Lung (tissue), 16 donors: ENCODE measurements around the gene SLC6A20. TPM values are rescaled to one million over a fixed set of nuclear protein-coding genes. Genes with fewer than 3 reads are reported as not detected.

Experiments used
- ATAC-seq: fragments of 200-7000 bp; cut with Tn5 transposase; one replicate; pipeline ENCODE4 v1.9.1; 2020; ENCODE audit warnings: moderate number of reproducible peaks; ENCODE audit not compliant: insufficient read depth, low FRiP score
- DNase-seq, 3 donors: peaks; one replicate each; pipeline ENCODE4 v3.0.0-alpha.2; 2013 to 2017
- H3K27ac ChIP-seq, 2 donors: one replicate each; pipeline ENCODE4 v1.5.1; 2013; ENCODE audit warnings: mild to moderate bottlenecking in 2 of 2, moderate library complexity in 2 of 2, control low read depth in 1 of 2, inconsistent platforms in 1 of 2, low read depth in 1 of 2, low read length in 1 of 2
- H3K27me3 ChIP-seq, 3 donors: one replicate each; pipeline ENCODE4 v1.5.1; 2013; ENCODE audit warnings: low read length in 2 of 3; ENCODE audit not compliant: control insufficient read depth in 3 of 3, insufficient read depth in 3 of 3
- H3K36me3 ChIP-seq, 4 donors: one replicate each; pipeline ENCODE4 v1.5.1; 2013; ENCODE audit warnings: low read length in 4 of 4, mild to moderate bottlenecking in 1 of 4, moderate library complexity in 1 of 4; ENCODE audit not compliant: control insufficient read depth in 4 of 4, insufficient read depth in 4 of 4
- H3K4me1 ChIP-seq, 5 donors: one replicate each; pipeline ENCODE4 v1.5.1; 2013; ENCODE audit warnings: low read length in 5 of 5, mild to moderate bottlenecking in 2 of 5, moderate library complexity in 1 of 5; ENCODE audit not compliant: control insufficient read depth in 5 of 5, insufficient read depth in 5 of 5
- H3K4me3 ChIP-seq: one replicate; pipeline ENCODE4 v1.5.1; 2013; ENCODE audit warnings: mild to moderate bottlenecking, control low read depth, moderate library complexity
- H3K9ac ChIP-seq, 2 donors: one replicate each; pipeline ENCODE4 v1.5.1; 2013; ENCODE audit warnings: low read length in 2 of 2, control low read depth in 1 of 2; ENCODE audit not compliant: insufficient read depth in 1 of 2
- H3K9me3 ChIP-seq, 4 donors: one replicate each; pipeline ENCODE4 v1.5.1; 2013; ENCODE audit warnings: low read length in 3 of 4, mild to moderate bottlenecking in 1 of 4, moderate library complexity in 1 of 4; ENCODE audit not compliant: control insufficient read depth in 4 of 4, insufficient read depth in 3 of 4
- WGBS, 2 donors: extraction: QIAGEN DNeasy Blood & Tissue Kit; methylation state at CpG; one replicate each; pipeline ENCODE4 v1.1.7; 2013; 5-methylcytosine and 5-hydroxymethylcytosine counted together
- long read RNA-seq, 5 donors: transcript quantifications; one replicate each; lab custom pipeline, GENCODE V29; 2026
- polyA plus RNA-seq, 2 donors: library from polyadenylated mRNA; stranded (reverse); fragments of 200-250 nt; gene quantifications; one replicate each; pipeline ENCODE4 v1.2.1, GENCODE V29; 2013
- total RNA-seq, 2 donors: library from RNA; depleted of rRNA in 1 of 2; stranded (reverse); fragments of >200 nt in 1 of 2; gene quantifications; one replicate each; pipeline ENCODE4 v1.2.1, GENCODE V29; 2014 to 2021
- TF ChIP-seq, protein P1 (sequence below): IDR thresholded peaks from 2 replicates; pipeline ENCODE4 v1.5.1; 2012; ENCODE audit warnings: mild to moderate bottlenecking; ENCODE audit errors: control extremely low read depth, extremely low read depth
- donor health status: control.
- donor health status: control.
- donor health status: Bipolar disorder and iron deficiency.
- donor health status: healthy.
- donor health status: DM: yes; HTN: yes; CAD: no.

Gene SLC6A20, protein sequence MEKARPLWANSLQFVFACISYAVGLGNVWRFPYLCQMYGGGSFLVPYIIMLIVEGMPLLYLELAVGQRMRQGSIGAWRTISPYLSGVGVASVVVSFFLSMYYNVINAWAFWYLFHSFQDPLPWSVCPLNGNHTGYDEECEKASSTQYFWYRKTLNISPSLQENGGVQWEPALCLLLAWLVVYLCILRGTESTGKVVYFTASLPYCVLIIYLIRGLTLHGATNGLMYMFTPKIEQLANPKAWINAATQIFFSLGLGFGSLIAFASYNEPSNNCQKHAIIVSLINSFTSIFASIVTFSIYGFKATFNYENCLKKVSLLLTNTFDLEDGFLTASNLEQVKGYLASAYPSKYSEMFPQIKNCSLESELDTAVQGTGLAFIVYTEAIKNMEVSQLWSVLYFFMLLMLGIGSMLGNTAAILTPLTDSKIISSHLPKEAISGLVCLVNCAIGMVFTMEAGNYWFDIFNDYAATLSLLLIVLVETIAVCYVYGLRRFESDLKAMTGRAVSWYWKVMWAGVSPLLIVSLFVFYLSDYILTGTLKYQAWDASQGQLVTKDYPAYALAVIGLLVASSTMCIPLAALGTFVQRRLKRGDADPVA
- total RNA-seq, result 10 to 100 TPM in 1 of 2 donors, under 1 TPM in 1; 0.28 to 10.2 TPM
- polyA plus RNA-seq, result 1 to 10 TPM in 1 of 2 donors, under 1 TPM in 1; 0.88 to 2.7 TPM
- long read RNA-seq, donor 1, result 0 reads
- long read RNA-seq, donor 2, result 0 reads
- long read RNA-seq, donor 3, result 0 reads
- long read RNA-seq, donor 4, result 0 reads
- long read RNA-seq, donor 5, result 0 reads

DNA sequence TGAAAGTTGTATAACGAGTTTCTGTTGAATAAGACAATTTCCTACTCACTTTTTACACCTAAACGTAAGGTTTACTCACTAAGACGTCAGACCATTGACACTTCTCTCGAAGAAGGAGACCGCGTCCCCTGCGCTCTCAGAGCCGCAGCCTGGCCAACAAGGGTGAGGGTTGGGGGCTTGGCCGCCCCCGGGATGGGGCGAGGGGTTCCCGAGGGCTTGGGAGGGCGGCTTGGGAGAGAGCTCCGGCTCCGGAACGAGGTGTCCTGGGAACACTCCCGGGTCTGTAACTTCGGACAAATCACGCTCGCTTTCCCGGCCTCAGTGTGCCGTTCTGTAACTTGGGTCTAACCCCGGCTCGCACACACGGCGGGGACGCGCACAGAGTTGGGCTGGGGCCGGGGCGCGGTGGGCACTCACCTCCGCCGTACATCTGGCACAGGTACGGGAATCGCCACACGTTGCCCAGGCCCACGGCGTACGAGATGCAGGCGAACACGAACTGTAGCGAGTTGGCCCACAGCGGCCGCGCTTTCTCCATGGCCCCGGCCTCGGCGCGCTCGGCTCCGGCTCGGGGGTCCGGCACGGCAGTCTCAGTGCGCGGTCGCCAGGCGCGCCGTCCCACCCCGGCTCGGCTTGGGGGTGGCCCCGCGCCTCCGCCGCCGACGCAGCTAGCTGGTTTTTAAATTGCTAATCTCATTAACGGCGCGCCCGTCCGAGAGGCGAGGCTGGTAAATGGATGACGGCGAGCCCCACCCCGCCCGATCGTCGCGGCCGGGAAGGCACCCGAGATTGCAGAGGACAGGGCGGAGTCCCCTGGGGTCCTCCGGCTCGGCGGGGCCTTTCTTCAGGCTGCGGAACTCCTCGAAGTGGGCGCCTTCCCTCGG, at the start of gene SLC6A20:
Gene SLC6A20, minus strand, starts transcription at position 655 of the 884 bp plus-strand sequence. Its CDS starts 117 bp downstream, at position 538.
- WGBS, 2 donors, result 3% methylated on average over 87 to 91 of the region's 91 CpGs
- peak within 1 kb of the TSS; percentile 22 for H3K4me3 ChIP-seq
- H3K4me1 ChIP-seq, result peaks cover 0 to 20% (median 0%) of the 10 kb centered on the region in 5 donors
- TF ChIP-seq, protein P1, sequence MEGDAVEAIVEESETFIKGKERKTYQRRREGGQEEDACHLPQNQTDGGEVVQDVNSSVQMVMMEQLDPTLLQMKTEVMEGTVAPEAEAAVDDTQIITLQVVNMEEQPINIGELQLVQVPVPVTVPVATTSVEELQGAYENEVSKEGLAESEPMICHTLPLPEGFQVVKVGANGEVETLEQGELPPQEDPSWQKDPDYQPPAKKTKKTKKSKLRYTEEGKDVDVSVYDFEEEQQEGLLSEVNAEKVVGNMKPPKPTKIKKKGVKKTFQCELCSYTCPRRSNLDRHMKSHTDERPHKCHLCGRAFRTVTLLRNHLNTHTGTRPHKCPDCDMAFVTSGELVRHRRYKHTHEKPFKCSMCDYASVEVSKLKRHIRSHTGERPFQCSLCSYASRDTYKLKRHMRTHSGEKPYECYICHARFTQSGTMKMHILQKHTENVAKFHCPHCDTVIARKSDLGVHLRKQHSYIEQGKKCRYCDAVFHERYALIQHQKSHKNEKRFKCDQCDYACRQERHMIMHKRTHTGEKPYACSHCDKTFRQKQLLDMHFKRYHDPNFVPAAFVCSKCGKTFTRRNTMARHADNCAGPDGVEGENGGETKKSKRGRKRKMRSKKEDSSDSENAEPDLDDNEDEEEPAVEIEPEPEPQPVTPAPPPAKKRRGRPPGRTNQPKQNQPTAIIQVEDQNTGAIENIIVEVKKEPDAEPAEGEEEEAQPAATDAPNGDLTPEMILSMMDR, result no peak
- no peaks in the 10 kb centered on the region for H3K36me3 ChIP-seq
- no peak within 1 kb of the TSS for H3K27ac ChIP-seq
- peaks cover 0 to 24% (median 24%) of the 10 kb centered on the region in 3 donors for H3K27me3 ChIP-seq
- DNase-seq, result peak in 2 of 3 donors; percentile 33 to 37
- peak; percentile 36 for ATAC-seq
- H3K9me3 ChIP-seq, result peaks cover 0 to 1% (median 0%) of the 10 kb centered on the region in 4 donors
- H3K9ac ChIP-seq, result peak within 1 kb of the TSS; percentile 16 to 65

DNA sequence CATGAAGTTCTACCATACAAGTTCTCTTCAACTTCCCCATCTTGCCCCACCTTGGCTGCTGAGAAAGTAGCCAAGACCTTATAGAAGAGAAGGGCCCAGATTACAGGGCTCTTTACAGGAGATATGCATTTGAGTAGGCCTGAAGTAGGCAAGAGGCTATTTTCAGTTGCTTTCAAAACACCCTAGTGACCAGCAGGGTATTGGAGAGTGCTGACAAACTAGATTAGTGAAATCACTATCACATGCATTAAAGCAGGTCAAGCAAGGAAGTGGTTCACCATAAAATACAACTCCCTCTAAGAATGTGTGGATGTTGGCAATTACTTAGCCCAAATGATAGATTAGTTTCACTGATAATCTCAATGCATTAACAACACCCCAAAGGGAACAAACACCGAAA, 48.3 kb upstream of the SLC6A20 start:
- Histone ChIP-seq H3K4me3 (no peak overlapping the region), H3K9ac (no peak overlapping the region), H3K27me3 (peaks cover 0 to 33% (median 9%) of the 10 kb centered on the region in 3 donors), H3K27ac (no peak overlapping the region), H3K36me3 (peaks cover 0 to 4% (median 0%) of the 10 kb centered on the region in 4 donors), H3K9me3 (no peaks in the 10 kb centered on the region), H3K4me1 (peaks cover 0 to 9% (median 3%) of the 10 kb centered on the region in 5 donors)
- no peak for DNase-seq
- no peak for ATAC-seq
- 93 to 94% methylated on average over 1 of the region's 1 CpG for WGBS, 2 donors
- TF ChIP-seq, protein P1, result no peak

DNA sequence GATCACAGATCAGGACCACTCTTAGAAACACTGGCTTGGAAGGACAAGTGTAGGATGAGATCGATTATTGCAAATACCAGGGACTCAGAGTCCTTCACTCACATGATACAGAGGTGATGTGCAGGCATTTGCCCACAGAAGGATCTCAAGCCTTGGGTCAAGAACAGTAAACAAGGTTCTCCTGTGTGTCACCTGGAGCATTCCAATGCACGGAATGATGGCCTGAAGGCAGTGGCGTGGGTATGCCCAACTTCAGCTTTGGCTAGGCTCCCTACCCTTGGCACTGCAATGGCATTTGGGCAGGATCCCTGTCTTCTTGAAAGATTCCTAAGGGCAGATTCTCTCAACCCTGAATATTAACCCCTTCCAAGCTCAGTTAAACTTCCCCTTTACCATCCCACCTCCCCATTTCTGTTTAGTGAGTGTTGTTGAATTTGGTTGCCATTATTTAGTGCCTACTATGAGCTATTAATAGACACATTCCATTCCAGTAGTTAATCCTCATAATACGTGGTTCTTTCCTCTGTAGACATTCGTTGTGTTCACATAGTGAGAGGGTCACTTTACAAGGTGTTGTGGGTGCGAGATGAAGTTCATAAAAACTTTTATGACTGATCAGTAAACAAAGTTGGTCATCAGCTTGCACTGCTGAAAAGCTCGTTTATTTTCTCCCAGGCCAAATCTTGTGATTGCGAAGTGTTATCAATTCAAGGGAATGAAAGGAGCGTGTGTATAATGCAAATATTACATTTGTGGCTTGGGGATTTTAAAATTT, 46.7 kb upstream of the SLC6A20 start:
- Histone ChIP-seq H3K36me3 (peaks cover 0 to 4% (median 0%) of the 10 kb centered on the region in 4 donors), H3K4me3 (no peak overlapping the region), H3K9me3 (no peaks in the 10 kb centered on the region), H3K27ac (no peak overlapping the region), H3K27me3 (peaks cover 0 to 20% (median 9%) of the 10 kb centered on the region in 3 donors), H3K4me1 (peaks cover 0 to 9% (median 3%) of the 10 kb centered on the region in 5 donors), H3K9ac (no peak overlapping the region)
- WGBS, 2 donors, result 88 to 89% methylated on average over 9 of the region's 9 CpGs
- ATAC-seq (no peak), DNase-seq (no peak)
- TF ChIP-seq, protein P1, result no peak
